HCT116 (cell line): ENCODE results near the gene ARHGEF10L. TPM values are rescaled to one million over a fixed set of nuclear protein-coding genes. Genes with fewer than 3 reads are reported as not detected.

Experiments used
- ATAC-seq: fragments of 200-7000 bp; cut with Tn5 transposase; 2 replicates; pipeline ENCODE4 v1.9.1; 2020; ENCODE audit warnings: mild to moderate bottlenecking, moderate library complexity
- BruUV-seq: library from RNA; stranded (reverse); fragments of 400-500 nt; replicated peaks from 2 replicates; lab custom pipeline; 2021; lab: Mats Ljungman, UMichigan
- CTCF ChIA-PET: fragments of 300-600 bp; sonication (Branson Sonifier 250); formaldehyde crosslinking; loops from one replicate; lab custom pipeline; 2021; ENCODE audit warnings: antibody characterized with exemption; lab: Charles Lee
- POLR2A ChIA-PET: fragments of 300-600, 350-600 bp; sonication (Branson Sonifier 250); formaldehyde crosslinking; loops from one replicate; lab custom pipeline; 2021; ENCODE audit warnings: antibody characterized with exemption; lab: Charles Lee
- RAD21 ChIA-PET, 2 experiments: fragments of 300-600 bp; sonication (Branson Sonifier 250); formaldehyde crosslinking; loops; one replicate each; lab custom pipeline; 2023; ENCODE audit warnings: low total read pairs in 2 of 2; ENCODE audit not compliant: uncharacterized antibody in 2 of 2, unreplicated experiment in 2 of 2, low non-redundant PET in 1 of 2; lab: Charles Lee
- DNase-seq: peaks from one replicate; pipeline ENCODE4 v3.0.0-alpha.2; 2010; ENCODE audit warnings: low read depth, low spot score
- H2AFZ ChIP-seq: fragments of 200-600 bp; shearing (Covaris generic), sonication (generic); 2 replicates; pipeline ENCODE4 v1.6.1; 2017; ENCODE audit warnings: low read depth, mixed run types, mixed read lengths, antibody characterized with exemption, low read length; ENCODE audit not compliant: poor library complexity, severe bottlenecking
- H3K27ac ChIP-seq: 2 replicates; pipeline ENCODE4 v1.5.1; 2012; ENCODE audit warnings: low read depth, low read length
- H3K27me3 ChIP-seq: fragments of 200-600 bp; sonication (generic); 2 replicates; pipeline ENCODE4 v1.6.1; 2016; ENCODE audit warnings: mixed run types, low read length, mixed read lengths; ENCODE audit not compliant: insufficient read depth
- H3K36me3 ChIP-seq, 2 experiments: fragments of 200-500 bp in 1 of 2; fragments of 200-600 bp in 1 of 2; sonication (Bioruptor generic) in 1 of 2; sonication (generic) in 1 of 2; 2 replicates each; pipeline versions ENCODE4 v1.5.1 to v1.6.1; 2014 to 2016; ENCODE audit warnings: low read length in 2 of 2, inconsistent platforms in 1 of 2, mixed read lengths in 1 of 2, mixed run types in 1 of 2; ENCODE audit not compliant: insufficient read depth in 2 of 2, control insufficient read depth in 1 of 2
- H3K4me1 ChIP-seq, 2 experiments: fragments of 200-600 bp in 1 of 2; sonication (generic) in 1 of 2; 2 replicates each; pipeline versions ENCODE4 v1.5.1 to v1.6.1; 2012 to 2017; ENCODE audit warnings: low read length in 2 of 2, inconsistent platforms in 1 of 2, mild to moderate bottlenecking in 1 of 2, mixed read lengths in 1 of 2, mixed run types in 1 of 2, moderate library complexity in 1 of 2; ENCODE audit not compliant: insufficient read depth in 2 of 2, control insufficient read depth in 1 of 2
- H3K4me2 ChIP-seq: fragments of 200-600 bp; sonication (generic); 2 replicates; pipeline ENCODE4 v1.6.1; 2017; ENCODE audit warnings: mixed run types, low read length, mixed read lengths
- H3K4me3 ChIP-seq, 2 experiments: fragments of 200-600 bp in 1 of 2; sonication (generic) in 1 of 2; replicated peaks in 1 of 2; 2 replicates each; pipeline ENCODE4 v1.5.1; 2011 to 2016; ENCODE audit warnings: low read length in 2 of 2, control low read depth in 1 of 2, low read depth in 1 of 2, mild to moderate bottlenecking in 1 of 2, mixed read lengths in 1 of 2, mixed run types in 1 of 2
- H3K79me2 ChIP-seq: fragments of 200-600 bp; sonication (generic); 2 replicates; pipeline ENCODE4 v1.6.1; 2017; ENCODE audit warnings: mild to moderate bottlenecking, mixed run types, low read length, moderate library complexity, mixed read lengths; ENCODE audit not compliant: insufficient read depth
- H3K9ac ChIP-seq: fragments of 200-600 bp; sonication (generic); 2 replicates; pipeline ENCODE4 v1.6.1; 2016; ENCODE audit warnings: low read length, mixed read lengths
- H3K9me2 ChIP-seq: fragments of 200-600 bp; sonication (generic), shearing (Covaris generic); 2 replicates; pipeline ENCODE4 v1.6.1; 2017; ENCODE audit warnings: mixed run types, mild to moderate bottlenecking, moderate library complexity; ENCODE audit not compliant: insufficient read depth
- H3K9me3 ChIP-seq, 2 experiments: fragments of 200-500 bp in 1 of 2; fragments of 200-600 bp in 1 of 2; sonication (Bioruptor generic) in 1 of 2; sonication (generic) in 1 of 2; 2 replicates each; pipeline ENCODE4 v1.6.1; 2014 to 2017; ENCODE audit warnings: low read length in 2 of 2, mixed read lengths in 2 of 2, inconsistent platforms in 1 of 2, low read depth in 1 of 2, mild to moderate bottlenecking in 1 of 2, mixed run types in 1 of 2, moderate library complexity in 1 of 2; ENCODE audit not compliant: control insufficient read depth in 1 of 2, insufficient read depth in 1 of 2
- H4K20me1 ChIP-seq: fragments of 200-600 bp; sonication (generic), shearing (Covaris generic); 2 replicates; pipeline ENCODE4 v1.6.1; 2017; ENCODE audit warnings: mixed run types, mild to moderate bottlenecking, moderate library complexity; ENCODE audit not compliant: insufficient read depth
- CEBPB ChIP-seq: IDR thresholded peaks from 2 replicates; pipeline ENCODE4 v1.6.1; 2012; ENCODE audit warnings: low read depth
- EZH2 ChIP-seq: fragments of 200-600 bp; sonication (generic); IDR thresholded peaks from 2 replicates; pipeline ENCODE4 v1.6.1; 2017; ENCODE audit warnings: antibody characterized with exemption, mixed run types
- FOSL1 ChIP-seq: IDR thresholded peaks from 2 replicates; pipeline ENCODE4 v1.6.1; 2012; ENCODE audit warnings: low read depth
- JUND ChIP-seq: IDR thresholded peaks from 2 replicates; pipeline ENCODE4 v1.6.1; 2012
- POLR2AphosphoS5 ChIP-seq: IDR thresholded peaks from 2 replicates; pipeline ENCODE4 v1.6.1; 2011; ENCODE audit warnings: mild to moderate bottlenecking, low read depth, low read length, moderate library complexity
- RAD21 ChIP-seq: IDR thresholded peaks from 2 replicates; pipeline ENCODE4 v1.6.1; 2012; ENCODE audit warnings: low read depth, mild to moderate bottlenecking
- REST ChIP-seq: IDR thresholded peaks from 2 replicates; pipeline ENCODE4 v1.6.1; 2012; ENCODE audit warnings: low read depth
- SIN3A ChIP-seq: IDR thresholded peaks from 2 replicates; pipeline ENCODE4 v1.6.1; 2012; ENCODE audit warnings: low read depth
- TCF7L2 ChIP-seq: IDR thresholded peaks from 2 replicates; pipeline ENCODE4 v1.7.0; 2011; ENCODE audit warnings: borderline replicate concordance, inconsistent platforms; ENCODE audit not compliant: insufficient read depth, insufficient read length; ENCODE audit errors: extremely low read depth
- ZNF274 ChIP-seq: fragments of 200-500 bp; sonication (Bioruptor generic); IDR thresholded peaks from 2 replicates; pipeline ENCODE4 v1.6.1; 2014; ENCODE audit warnings: mild to moderate bottlenecking, low read depth, low read length, inconsistent platforms
- intact Hi-C: fragments of 100-400 bp; cut with micrococcal nuclease; formaldehyde crosslinking; loops from 2 replicates; pipeline ENCODE4 v1.10.0; 2022
- total RNA-seq: library from RNA; stranded (reverse); gene quantifications from one replicate; pipeline ENCODE4 v1.2.1, GENCODE V29; 2021; ENCODE audit not compliant: unreplicated experiment
- TF ChIP-seq, protein P1 (sequence below): IDR thresholded peaks from 2 replicates; pipeline ENCODE4 v1.6.1; 2011; ENCODE audit warnings: mild to moderate bottlenecking, low read length, moderate library complexity; ENCODE audit not compliant: insufficient replicate concordance; ENCODE audit errors: extremely low read depth
- TF ChIP-seq, protein P2 (sequence below), 3 experiments: fragments of 200-600 bp in 1 of 3; sonication (generic) in 1 of 3; IDR thresholded peaks in 2 of 3; conservative IDR thresholded peaks in 1 of 3; 2 replicates each; pipeline ENCODE4 v1.5.1; 2012 to 2017; ENCODE audit warnings: low read depth in 2 of 3, low read length in 2 of 3, antibody characterized with exemption in 1 of 3, borderline replicate concordance in 1 of 3, control low read depth in 1 of 3, mild to moderate bottlenecking in 1 of 3, mixed read lengths in 1 of 3, mixed run types in 1 of 3, moderate library complexity in 1 of 3; ENCODE audit not compliant: insufficient read depth in 1 of 3

The ARHGEF10L gene
- total RNA-seq, 1 experiment from 2014 or later, result 14.7 TPM

GRCh38 chr1:17710889-17711576, 171.5 kb downstream of the ARHGEF10L start:
- BruUV-seq, result no TSS peak
- intact Hi-C loops, result no loop called here
- ATAC-seq, result no peak
- ChIA-PET RAD21 (no interaction called here), CTCF (no interaction called here), POLR2A (no interaction called here)
- no peaks in the 10 kb centered on the region for H3K4me1 ChIP-seq
- no peak overlapping the region for H3K9ac ChIP-seq
- no peak overlapping the region for H3K4me2 ChIP-seq
- DNase-seq, result no peak
- H3K79me2 ChIP-seq, result no peaks in the 10 kb centered on the region
- no peak overlapping the region for H2AFZ ChIP-seq
- H3K27me3 ChIP-seq, result no peaks in the 10 kb centered on the region
- H3K36me3 ChIP-seq, result no peaks in the 10 kb centered on the region
- H3K4me3 ChIP-seq, result no peak overlapping the region
- H4K20me1 ChIP-seq, result no peaks in the 10 kb centered on the region
- H3K9me2 ChIP-seq, result no peaks in the 10 kb centered on the region
- H3K27ac ChIP-seq, result no peak overlapping the region
- H3K9me3 ChIP-seq, result no peaks in the 10 kb centered on the region
- TF ChIP-seq CEBPB, result no peak

- no peak overlapping the region for H3K4me3 ChIP-seq
- no peak overlapping the region for H2AFZ ChIP-seq
- H3K79me2 ChIP-seq, result no peaks in the 10 kb centered on the region
- H3K9me3 ChIP-seq, result no peaks in the 10 kb centered on the region
- H3K4me2 ChIP-seq, result no peak overlapping the region
- CTCF ChIA-PET, result no interaction called here
- H3K27me3 ChIP-seq, result no peaks in the 10 kb centered on the region
- RAD21 ChIA-PET, result no interaction called here
- H4K20me1 ChIP-seq, result no peaks in the 10 kb centered on the region
- no peaks in the 10 kb centered on the region for H3K36me3 ChIP-seq
- DNase-seq (no peak), ATAC-seq (no peak)
- POLR2A ChIA-PET, result no interaction called here
- H3K9ac ChIP-seq, result no peak overlapping the region
- H3K27ac ChIP-seq, result no peak overlapping the region
- intact Hi-C loops, result no loop called here
- H3K4me1 ChIP-seq, result no peaks in the 10 kb centered on the region
- BruUV-seq, result no TSS peak
- no peaks in the 10 kb centered on the region for H3K9me2 ChIP-seq
- TF ChIP-seq RAD21 (no peak), EZH2 (no peak), SIN3A (no peak), JUND (no peak), POLR2AphosphoS5 (no peak), REST (no peak), FOSL1 (no peak), TCF7L2 (no peak), ZNF274 (no peak), CEBPB (no peak)
- TF ChIP-seq, protein P1, sequence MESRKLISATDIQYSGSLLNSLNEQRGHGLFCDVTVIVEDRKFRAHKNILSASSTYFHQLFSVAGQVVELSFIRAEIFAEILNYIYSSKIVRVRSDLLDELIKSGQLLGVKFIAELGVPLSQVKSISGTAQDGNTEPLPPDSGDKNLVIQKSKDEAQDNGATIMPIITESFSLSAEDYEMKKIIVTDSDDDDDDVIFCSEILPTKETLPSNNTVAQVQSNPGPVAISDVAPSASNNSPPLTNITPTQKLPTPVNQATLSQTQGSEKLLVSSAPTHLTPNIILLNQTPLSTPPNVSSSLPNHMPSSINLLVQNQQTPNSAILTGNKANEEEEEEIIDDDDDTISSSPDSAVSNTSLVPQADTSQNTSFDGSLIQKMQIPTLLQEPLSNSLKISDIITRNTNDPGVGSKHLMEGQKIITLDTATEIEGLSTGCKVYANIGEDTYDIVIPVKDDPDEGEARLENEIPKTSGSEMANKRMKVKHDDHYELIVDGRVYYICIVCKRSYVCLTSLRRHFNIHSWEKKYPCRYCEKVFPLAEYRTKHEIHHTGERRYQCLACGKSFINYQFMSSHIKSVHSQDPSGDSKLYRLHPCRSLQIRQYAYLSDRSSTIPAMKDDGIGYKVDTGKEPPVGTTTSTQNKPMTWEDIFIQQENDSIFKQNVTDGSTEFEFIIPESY, result no peak
- TF ChIP-seq, protein P2, sequence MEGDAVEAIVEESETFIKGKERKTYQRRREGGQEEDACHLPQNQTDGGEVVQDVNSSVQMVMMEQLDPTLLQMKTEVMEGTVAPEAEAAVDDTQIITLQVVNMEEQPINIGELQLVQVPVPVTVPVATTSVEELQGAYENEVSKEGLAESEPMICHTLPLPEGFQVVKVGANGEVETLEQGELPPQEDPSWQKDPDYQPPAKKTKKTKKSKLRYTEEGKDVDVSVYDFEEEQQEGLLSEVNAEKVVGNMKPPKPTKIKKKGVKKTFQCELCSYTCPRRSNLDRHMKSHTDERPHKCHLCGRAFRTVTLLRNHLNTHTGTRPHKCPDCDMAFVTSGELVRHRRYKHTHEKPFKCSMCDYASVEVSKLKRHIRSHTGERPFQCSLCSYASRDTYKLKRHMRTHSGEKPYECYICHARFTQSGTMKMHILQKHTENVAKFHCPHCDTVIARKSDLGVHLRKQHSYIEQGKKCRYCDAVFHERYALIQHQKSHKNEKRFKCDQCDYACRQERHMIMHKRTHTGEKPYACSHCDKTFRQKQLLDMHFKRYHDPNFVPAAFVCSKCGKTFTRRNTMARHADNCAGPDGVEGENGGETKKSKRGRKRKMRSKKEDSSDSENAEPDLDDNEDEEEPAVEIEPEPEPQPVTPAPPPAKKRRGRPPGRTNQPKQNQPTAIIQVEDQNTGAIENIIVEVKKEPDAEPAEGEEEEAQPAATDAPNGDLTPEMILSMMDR (IDR thresholded peaks at IDR 0.05 in 2 of 3, conservative IDR thresholded peaks at IDR 0.05 in 1 of 3; ENCODE audit: borderline replicate concordance in 1 of 3, insufficient read depth in 1 of 3, low read depth in 2 of 3, low read length in 2 of 3), result no peak
Measured at GRCh38 chr1:17711577-17711910, 172.0 kb downstream of the ARHGEF10L start.
